Nephron progenitor cell (in vitro differentiated cells): ENCODE results near the gene CAMTA1.

Experiments
- DNase-seq: peaks from one replicate; pipeline ENCODE4 v3.0.0; 2021
- H3K27ac Mint-ChIP-seq: 2 replicates; pipeline ENCODE4 v1.8.0; 2021; ENCODE audit warnings: mild to moderate bottlenecking, moderate library complexity, mixed read lengths
- H3K27me3 Mint-ChIP-seq: 2 replicates; pipeline ENCODE4 v1.8.0; 2021; ENCODE audit warnings: mild to moderate bottlenecking, low read depth, mixed read lengths; ENCODE audit not compliant: poor library complexity
- H3K36me3 Mint-ChIP-seq: 2 replicates; pipeline ENCODE4 v1.8.0; 2021; ENCODE audit warnings: low read depth, mixed read lengths
- H3K4me1 Mint-ChIP-seq: 2 replicates; pipeline ENCODE4 v1.8.0; 2021; ENCODE audit warnings: mixed read lengths
- H3K4me3 Mint-ChIP-seq: 2 replicates; pipeline ENCODE4 v1.8.0; 2021; ENCODE audit warnings: mild to moderate bottlenecking, moderate library complexity, mixed read lengths
- H3K9me3 Mint-ChIP-seq: 2 replicates; pipeline ENCODE4 v1.8.0; 2021; ENCODE audit warnings: mild to moderate bottlenecking, moderate library complexity, mixed read lengths
- TF ChIP-seq, protein P1 (sequence below): fragments of 200-600 bp; sonication (generic); IDR thresholded peaks from 2 replicates; pipeline ENCODE4 v1.5.0; 2021; ENCODE audit warnings: antibody characterized with exemption

Gene CAMTA1

DNA sequence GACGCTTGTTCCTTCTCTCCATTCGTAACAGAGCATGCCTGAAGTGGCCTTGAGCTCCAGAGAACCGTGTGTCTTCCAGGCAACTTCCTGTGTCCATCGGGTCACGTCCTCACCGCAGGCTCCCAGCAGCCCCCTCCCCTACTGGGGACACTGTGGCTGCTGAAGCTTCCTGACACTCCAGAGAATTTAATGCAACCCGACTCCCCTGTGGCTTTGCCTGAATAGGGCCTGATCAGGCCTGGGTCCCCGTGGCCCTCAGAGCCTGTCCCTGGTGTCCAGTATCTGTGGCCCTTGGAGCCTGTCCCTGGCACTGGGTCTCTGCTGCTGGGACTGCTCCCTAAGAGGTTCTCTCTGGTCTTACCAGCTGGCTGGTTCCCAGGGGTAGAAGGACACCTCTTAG, 766.2 kb downstream of the CAMTA1 start:
- Mint-ChIP-seq H3K27ac (peak overlapping the region; percentile 80), H3K36me3 (peaks cover 5% of the 10 kb centered on the region), H3K4me3 (peak overlapping the region; percentile 50), H3K4me1 (peaks cover 72% of the 10 kb centered on the region), H3K9me3 (peaks cover 31% of the 10 kb centered on the region), H3K27me3 (peaks cover 24% of the 10 kb centered on the region)
- TF ChIP-seq, protein P1, sequence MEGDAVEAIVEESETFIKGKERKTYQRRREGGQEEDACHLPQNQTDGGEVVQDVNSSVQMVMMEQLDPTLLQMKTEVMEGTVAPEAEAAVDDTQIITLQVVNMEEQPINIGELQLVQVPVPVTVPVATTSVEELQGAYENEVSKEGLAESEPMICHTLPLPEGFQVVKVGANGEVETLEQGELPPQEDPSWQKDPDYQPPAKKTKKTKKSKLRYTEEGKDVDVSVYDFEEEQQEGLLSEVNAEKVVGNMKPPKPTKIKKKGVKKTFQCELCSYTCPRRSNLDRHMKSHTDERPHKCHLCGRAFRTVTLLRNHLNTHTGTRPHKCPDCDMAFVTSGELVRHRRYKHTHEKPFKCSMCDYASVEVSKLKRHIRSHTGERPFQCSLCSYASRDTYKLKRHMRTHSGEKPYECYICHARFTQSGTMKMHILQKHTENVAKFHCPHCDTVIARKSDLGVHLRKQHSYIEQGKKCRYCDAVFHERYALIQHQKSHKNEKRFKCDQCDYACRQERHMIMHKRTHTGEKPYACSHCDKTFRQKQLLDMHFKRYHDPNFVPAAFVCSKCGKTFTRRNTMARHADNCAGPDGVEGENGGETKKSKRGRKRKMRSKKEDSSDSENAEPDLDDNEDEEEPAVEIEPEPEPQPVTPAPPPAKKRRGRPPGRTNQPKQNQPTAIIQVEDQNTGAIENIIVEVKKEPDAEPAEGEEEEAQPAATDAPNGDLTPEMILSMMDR: no peak
- peak; percentile 33 for DNase-seq

DNA sequence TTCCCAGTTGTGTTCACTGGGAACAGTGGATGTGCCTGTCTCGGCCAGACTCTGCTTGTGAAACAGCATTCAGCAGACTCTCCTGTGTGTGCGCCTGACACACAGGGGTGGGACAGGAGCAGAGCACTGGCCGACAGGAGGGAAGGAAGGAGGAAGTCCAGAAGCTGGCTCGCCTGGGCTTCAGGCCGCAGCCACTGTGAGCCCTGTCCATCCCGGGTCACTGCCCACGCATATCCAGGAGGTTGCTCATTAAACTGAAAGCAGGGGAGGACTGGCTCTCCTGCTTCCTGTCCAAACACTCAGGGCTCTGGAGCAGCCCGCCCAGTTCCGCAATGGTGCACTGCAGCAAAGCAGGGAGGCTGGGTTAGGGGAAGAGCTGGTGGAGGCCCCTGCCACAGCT, 767.1 kb downstream of the CAMTA1 start:
- peaks cover 81% of the 10 kb centered on the region for H3K4me1 Mint-ChIP-seq
- no peak overlapping the region for H3K27ac Mint-ChIP-seq
- peaks cover 23% of the 10 kb centered on the region for H3K9me3 Mint-ChIP-seq
- H3K4me3 Mint-ChIP-seq: no peak overlapping the region
- TF ChIP-seq, protein P1: no peak
- H3K27me3 Mint-ChIP-seq: peaks cover 24% of the 10 kb centered on the region
- DNase-seq: peak; percentile 63
- H3K36me3 Mint-ChIP-seq: peaks cover 5% of the 10 kb centered on the region

DNA sequence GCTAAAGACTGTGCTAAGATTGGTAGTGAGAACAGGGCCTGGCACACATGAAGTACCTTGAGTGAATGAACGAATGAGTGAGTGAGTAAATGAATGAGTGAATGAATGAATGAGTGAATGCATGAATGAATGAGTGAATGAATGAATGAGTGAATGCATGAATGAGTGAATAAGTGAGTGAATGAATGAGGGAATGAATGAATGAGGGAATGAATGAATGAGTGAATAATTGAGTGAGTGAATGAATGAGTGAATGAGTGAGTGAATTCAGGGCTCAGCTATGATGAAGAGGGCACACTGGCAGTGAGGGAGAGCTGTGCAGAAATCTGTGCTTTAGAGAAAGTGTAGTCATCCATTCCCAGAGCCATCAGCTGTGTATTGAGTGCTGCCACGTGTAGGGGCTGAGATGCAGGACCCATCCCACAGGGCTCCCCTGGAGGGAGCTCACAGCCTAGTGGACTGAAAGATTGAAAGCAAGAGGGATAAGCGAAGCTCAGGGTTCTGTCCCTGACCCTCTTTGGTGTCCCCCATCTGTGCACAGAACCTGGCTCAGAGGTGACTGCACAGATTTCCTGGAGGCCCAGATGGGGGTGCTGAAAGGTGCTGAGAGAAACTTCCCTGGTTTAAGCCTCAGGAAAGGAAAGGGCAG, 767.9 kb downstream of the CAMTA1 start:
- Mint-ChIP-seq H3K36me3 (peaks cover 5% of the 10 kb centered on the region), H3K27ac (peak overlapping the region; percentile 0), H3K4me1 (peaks cover 88% of the 10 kb centered on the region), H3K27me3 (peaks cover 27% of the 10 kb centered on the region), H3K4me3 (peak overlapping the region; percentile 47), H3K9me3 (peaks cover 19% of the 10 kb centered on the region)
- TF ChIP-seq, protein P1: no peak
- DNase-seq: no peak

DNA sequence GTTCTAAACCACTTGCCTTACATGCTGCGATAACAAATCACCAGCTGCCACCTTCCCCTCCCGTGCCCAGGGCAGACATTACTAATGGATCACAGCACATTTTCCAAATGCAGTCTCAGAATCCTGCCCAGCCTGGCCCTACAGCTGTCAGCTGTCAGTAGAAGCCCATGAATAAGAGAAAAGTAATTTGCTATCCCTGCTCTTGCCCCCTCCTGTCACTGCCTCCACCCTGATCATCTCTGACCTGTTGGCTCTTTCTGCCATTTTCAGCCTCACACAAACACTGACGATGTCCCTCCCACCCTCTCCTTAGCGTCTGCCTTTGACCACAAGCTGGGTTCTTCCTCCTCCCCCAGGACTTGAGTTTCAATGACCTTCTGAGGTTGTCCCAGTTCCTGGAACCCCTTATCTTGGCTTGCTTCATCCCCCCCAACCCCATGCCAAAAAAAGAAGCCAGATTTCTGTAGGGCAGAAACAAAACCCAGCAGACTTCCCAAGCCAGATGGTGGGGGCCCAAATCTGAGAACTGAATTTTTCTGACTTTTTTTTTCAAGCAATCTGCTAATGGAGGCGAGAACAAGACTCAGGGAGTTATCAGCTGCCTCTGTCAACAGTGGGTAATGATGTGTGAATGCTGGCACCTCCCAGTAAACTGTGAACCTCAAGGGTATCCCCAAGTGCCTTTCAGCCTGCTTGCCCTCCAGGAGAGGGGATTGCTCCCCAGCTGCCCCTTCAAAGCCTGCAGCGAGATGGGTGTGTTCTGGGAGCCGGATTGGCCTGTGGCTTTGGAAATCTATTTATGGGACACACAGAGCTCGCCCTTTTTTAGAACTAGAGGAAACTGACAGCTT, 769.4 kb downstream of the CAMTA1 start:
- TF ChIP-seq, protein P1: no peak
- Mint-ChIP-seq H3K27ac (peak overlapping the region; percentile 61), H3K9me3 (peaks cover 19% of the 10 kb centered on the region), H3K4me3 (no peak overlapping the region), H3K27me3 (peaks cover 28% of the 10 kb centered on the region), H3K4me1 (peaks cover 91% of the 10 kb centered on the region), H3K36me3 (peaks cover 5% of the 10 kb centered on the region)
- peak; percentile 1 for DNase-seq

DNA sequence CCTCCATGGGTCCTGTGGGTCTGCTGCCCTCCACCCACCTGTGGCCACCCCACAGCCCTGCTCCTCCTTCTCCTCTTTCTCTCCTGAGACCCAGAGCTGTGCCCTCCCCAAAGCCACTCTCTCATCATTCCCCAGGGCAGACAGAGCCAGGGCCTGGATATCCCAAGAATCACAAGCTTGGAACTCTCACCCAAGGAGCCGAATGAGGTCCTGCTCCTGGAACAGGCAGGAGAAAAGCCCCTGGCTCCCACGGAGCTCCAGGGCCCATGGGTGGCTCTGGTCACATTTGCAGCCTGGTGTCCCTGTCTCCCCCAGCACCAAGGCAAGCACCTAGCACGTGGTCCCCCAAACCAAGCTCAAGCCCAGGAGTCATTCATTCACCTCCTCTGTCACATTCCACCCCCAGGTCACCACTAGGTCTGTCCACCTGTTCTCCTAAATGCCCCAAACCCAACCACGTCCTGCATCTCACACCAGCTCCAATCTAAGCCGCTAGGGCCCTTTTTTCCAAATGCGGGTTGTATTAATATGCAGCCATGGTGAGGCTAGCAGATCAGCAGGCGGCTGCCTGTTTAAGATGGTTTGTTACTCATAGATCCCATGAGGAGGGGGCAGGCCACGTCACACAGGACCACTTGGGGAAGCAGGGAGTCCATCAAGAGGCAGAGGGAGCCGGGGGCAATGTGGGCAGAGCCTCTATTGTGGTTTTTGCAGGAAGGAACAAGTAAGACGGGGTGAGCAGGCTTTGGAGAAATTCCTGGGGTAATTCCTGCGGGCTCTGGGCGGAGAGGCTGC, 770.3 kb downstream of the CAMTA1 start:
- DNase-seq: peak; percentile 0

More for the DNA sequence above, 770.3 kb downstream of the CAMTA1 start:
- Mint-ChIP-seq H3K4me3 (no peak overlapping the region), H3K36me3 (peaks cover 5% of the 10 kb centered on the region), H3K27ac (peak overlapping the region; percentile 77), H3K9me3 (peaks cover 19% of the 10 kb centered on the region), H3K4me1 (peaks cover 84% of the 10 kb centered on the region), H3K27me3 (peaks cover 23% of the 10 kb centered on the region)
- TF ChIP-seq, protein P1: no peak
